HepG2 (cell line): ENCODE data around the gene DDOST. TPM values are rescaled to one million over a fixed set of nuclear protein-coding genes. Genes with fewer than 3 reads are reported as not detected.

Experiments
- ELF1 ChIP-seq: sonication (generic); formaldehyde crosslinking; IDR thresholded peaks from 2 replicates; pipeline ENCODE4 v1.4.0; 2020; ENCODE audit warnings: missing genetic modification reagents
- ELF3 ChIP-seq: IDR thresholded peaks from 2 replicates; pipeline ENCODE4 v1.6.1; 2016; ENCODE audit warnings: missing genetic modification reagents, missing compliant biosample characterization
- ETV5 ChIP-seq: IDR thresholded peaks from 2 replicates; pipeline ENCODE4 v1.6.1; 2018; ENCODE audit warnings: missing biosample characterization, missing genetic modification reagents, inconsistent platforms, borderline replicate concordance
- GTF3A ChIP-seq: sonication (generic); formaldehyde crosslinking; conservative IDR thresholded peaks from 2 replicates; pipeline ENCODE4 v1.4.0; 2020; ENCODE audit warnings: mild to moderate bottlenecking, missing genetic modification reagents
- HDAC6 ChIP-seq: fragments of 200-600 bp; sonication (generic); IDR thresholded peaks from 2 replicates; pipeline ENCODE4 v1.7.0; 2017; ENCODE audit warnings: mild to moderate bottlenecking, antibody characterized with exemption, low read length, low read depth
- HNF4A ChIP-seq: sonication (generic); formaldehyde crosslinking; IDR thresholded peaks from 2 replicates; pipeline ENCODE4 v1.4.0; 2020; ENCODE audit warnings: missing genetic modification reagents
- KAT7 ChIP-seq: IDR thresholded peaks from 2 replicates; pipeline ENCODE4 v1.6.1; 2018; ENCODE audit warnings: borderline replicate concordance, missing compliant biosample characterization
- KLF16 ChIP-seq, 2 experiments: sonication (generic) in 1 of 2; formaldehyde crosslinking in 1 of 2; IDR thresholded peaks; 2 replicates each; pipeline versions ENCODE4 v1.6.1 to v1.8.0; 2016 to 2023; ENCODE audit warnings: missing genetic modification reagents in 2 of 2, missing compliant biosample characterization in 1 of 2
- LCORL ChIP-seq, 2 experiments: fragments of 450-650 bp in 1 of 2; sonication (generic) in 1 of 2; formaldehyde crosslinking in 1 of 2; IDR thresholded peaks; 2 replicates each; pipeline versions ENCODE4 v1.5.0 to v1.6.1; 2017 to 2020; ENCODE audit warnings: antibody characterized with exemption in 1 of 2, missing genetic modification reagents in 1 of 2
- NAIF1 ChIP-seq: sonication (generic); formaldehyde crosslinking; IDR thresholded peaks from 2 replicates; pipeline ENCODE4 v1.5.0; 2020; ENCODE audit warnings: mild to moderate bottlenecking, missing genetic modification reagents, borderline replicate concordance
- SYNCRIP ChIP-seq: fragments of 200-400 bp; formaldehyde crosslinking; IDR thresholded peaks from 2 replicates; pipeline ENCODE4 v1.6.1; 2018; ENCODE audit warnings: mild to moderate bottlenecking, low read depth, low read length; ENCODE audit not compliant: insufficient read depth
- TEAD3 ChIP-seq: optimal IDR thresholded peaks from 2 replicates; pipeline ENCODE3; 2016; ENCODE audit warnings: borderline replicate concordance
- ZC3H13 ChIP-seq: sonication (generic); formaldehyde crosslinking; IDR thresholded peaks from 2 replicates; pipeline ENCODE4 v1.8.1; 2023; ENCODE audit warnings: mild to moderate bottlenecking, missing genetic modification reagents, moderate library complexity
- ZFP1 ChIP-seq: IDR thresholded peaks from 2 replicates; pipeline ENCODE4 v1.6.1; 2016
- ZFY ChIP-seq: sonication (generic); formaldehyde crosslinking; IDR thresholded peaks from 2 replicates; pipeline ENCODE4 v1.4.0; 2020; ENCODE audit warnings: missing genetic modification reagents
- ZNF124 ChIP-seq: sonication (generic); formaldehyde crosslinking; IDR thresholded peaks from 2 replicates; pipeline ENCODE4 v1.4.0; 2020; ENCODE audit warnings: missing genetic modification reagents
- ZNF335 ChIP-seq: sonication (generic); formaldehyde crosslinking; IDR thresholded peaks from 2 replicates; pipeline ENCODE4 v1.4.0; 2020; ENCODE audit warnings: missing genetic modification reagents
- ZNF616 ChIP-seq: sonication (generic); formaldehyde crosslinking; IDR thresholded peaks from 2 replicates; pipeline ENCODE4 v1.5.0; 2020; ENCODE audit warnings: low read depth, mild to moderate bottlenecking, missing genetic modification reagents
- polyA plus RNA-seq, 8 experiments: library from polyadenylated mRNA; depleted of rRNA in 3 of 8; stranded (reverse) in 7 of 8; unstranded in 1 of 8; fragments of >200 nt; fragmentation: Illumina TruSeq in 4 of 8; extraction: Trizol in 4 of 8; gene quantifications; 2 replicates each; pipeline versions ENCODE4 v1.2.1 to v1.2.3, GENCODE V29; 2011 to 2016; ENCODE audit warnings: low read depth in 4 of 8, missing spikeins in 1 of 8, mixed read lengths in 1 of 8; ENCODE audit not compliant: insufficient read depth in 1 of 8
- total RNA-seq, 5 experiments: library from RNA; depleted of rRNA; stranded (reverse); fragments of >200 nt; fragmentation: Illumina TruSeq; extraction: Trizol; gene quantifications; 2 replicates each; pipeline ENCODE4 v1.2.3, GENCODE V29; 2016; ENCODE audit warnings: low read depth in 1 of 5
- TF ChIP-seq, protein P1 (sequence below): sonication (generic); formaldehyde crosslinking; IDR thresholded peaks from 2 replicates; pipeline ENCODE4 v1.8.1; 2023; ENCODE audit warnings: mild to moderate bottlenecking, missing genetic modification reagents
- TF ChIP-seq, protein P2 (sequence below): sonication (generic); formaldehyde crosslinking; IDR thresholded peaks from 2 replicates; pipeline ENCODE4 v1.4.0; 2020; ENCODE audit warnings: missing genetic modification reagents
- TF ChIP-seq, protein P3 (sequence below): sonication (generic); formaldehyde crosslinking; IDR thresholded peaks from 2 replicates; pipeline ENCODE4 v1.4.0; 2020; ENCODE audit warnings: mild to moderate bottlenecking, missing genetic modification reagents
- TF ChIP-seq, protein P4 (sequence below): IDR thresholded peaks from 2 replicates; pipeline ENCODE4 v1.6.1; 2016; ENCODE audit warnings: mild to moderate bottlenecking, missing biosample characterization, missing genetic modification reagents
- TF ChIP-seq, protein P5 (sequence below), 2 experiments: sonication (generic) in 1 of 2; formaldehyde crosslinking in 1 of 2; IDR thresholded peaks; 2 replicates each; pipeline versions ENCODE4 v1.4.0 to v1.6.1; 2018 to 2020; ENCODE audit warnings: missing genetic modification reagents in 2 of 2, borderline replicate concordance in 1 of 2, low read depth in 1 of 2, mild to moderate bottlenecking in 1 of 2, missing biosample characterization in 1 of 2

Gene DDOST
- total and polyA plus RNA-seq, 2 of the 13 experiments (the other 11 are each of a cell fraction or from before 2014, with no cell fraction given): 335 to 494 TPM

DNA sequence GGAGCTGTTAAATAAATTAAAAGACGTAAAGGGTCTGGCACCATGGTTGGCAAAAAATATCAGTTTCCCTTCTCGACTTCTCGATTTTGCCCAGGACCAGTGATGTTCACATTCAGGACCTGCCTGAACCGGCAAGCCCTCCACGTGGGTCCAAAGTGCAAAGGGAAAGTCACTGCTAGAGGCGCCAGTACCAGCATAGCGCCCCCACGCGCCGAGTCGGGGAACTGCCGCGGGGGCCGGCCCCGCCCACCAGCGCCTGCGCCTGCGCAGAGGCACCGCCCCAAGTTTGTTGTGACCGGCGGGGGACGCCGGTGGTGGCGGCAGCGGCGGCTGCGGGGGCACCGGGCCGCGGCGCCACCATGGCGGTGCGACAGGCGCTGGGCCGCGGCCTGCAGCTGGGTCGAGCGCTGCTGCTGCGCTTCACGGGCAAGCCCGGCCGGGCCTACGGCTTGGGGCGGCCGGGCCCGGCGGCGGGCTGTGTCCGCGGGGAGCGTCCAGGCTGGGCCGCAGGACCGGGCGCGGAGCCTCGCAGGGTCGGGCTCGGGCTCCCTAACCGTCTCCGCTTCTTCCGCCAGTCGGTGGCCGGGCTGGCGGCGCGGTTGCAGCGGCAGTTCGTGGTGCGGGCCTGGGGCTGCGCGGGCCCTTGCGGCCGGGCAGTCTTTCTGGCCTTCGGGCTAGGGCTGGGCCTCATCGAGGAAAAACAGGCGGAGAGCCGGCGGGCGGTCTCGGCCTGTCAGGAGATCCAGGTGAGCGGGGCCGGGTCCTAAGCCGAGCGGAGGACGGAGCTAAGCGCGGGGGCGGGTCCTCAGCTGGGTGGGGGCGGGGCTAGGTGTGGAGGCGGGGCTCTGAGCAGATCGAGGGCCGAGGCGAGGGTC is 27.7 kb downstream of the DDOST start, which contains the start of gene PINK1 (continued):
- no peak for TF ChIP-seq LCORL (IDR thresholded peaks at IDR 0.05)
- no peak for TF ChIP-seq LCORL (CRISPR knock-in tag; IDR thresholded peaks at IDR 0.05)
- TF ChIP-seq HDAC6: no peak
- peak; percentile 55 for TF ChIP-seq TEAD3
- TF ChIP-seq ZC3H13 (CRISPR knock-in tag): 0 out of 2 replicates have a peak, but pooled peaks have one; percentile 47
- no peak for TF ChIP-seq ZFP1 (CRISPR knock-in tag)
- no peak for TF ChIP-seq GTF3A
- TF ChIP-seq, protein P1, sequence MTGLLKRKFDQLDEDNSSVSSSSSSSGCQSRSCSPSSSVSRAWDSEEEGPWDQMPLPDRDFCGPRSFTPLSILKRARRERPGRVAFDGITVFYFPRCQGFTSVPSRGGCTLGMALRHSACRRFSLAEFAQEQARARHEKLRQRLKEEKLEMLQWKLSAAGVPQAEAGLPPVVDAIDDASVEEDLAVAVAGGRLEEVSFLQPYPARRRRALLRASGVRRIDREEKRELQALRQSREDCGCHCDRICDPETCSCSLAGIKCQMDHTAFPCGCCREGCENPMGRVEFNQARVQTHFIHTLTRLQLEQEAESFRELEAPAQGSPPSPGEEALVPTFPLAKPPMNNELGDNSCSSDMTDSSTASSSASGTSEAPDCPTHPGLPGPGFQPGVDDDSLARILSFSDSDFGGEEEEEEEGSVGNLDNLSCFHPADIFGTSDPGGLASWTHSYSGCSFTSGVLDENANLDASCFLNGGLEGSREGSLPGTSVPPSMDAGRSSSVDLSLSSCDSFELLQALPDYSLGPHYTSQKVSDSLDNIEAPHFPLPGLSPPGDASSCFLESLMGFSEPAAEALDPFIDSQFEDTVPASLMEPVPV: no peak
- TF ChIP-seq, protein P2, sequence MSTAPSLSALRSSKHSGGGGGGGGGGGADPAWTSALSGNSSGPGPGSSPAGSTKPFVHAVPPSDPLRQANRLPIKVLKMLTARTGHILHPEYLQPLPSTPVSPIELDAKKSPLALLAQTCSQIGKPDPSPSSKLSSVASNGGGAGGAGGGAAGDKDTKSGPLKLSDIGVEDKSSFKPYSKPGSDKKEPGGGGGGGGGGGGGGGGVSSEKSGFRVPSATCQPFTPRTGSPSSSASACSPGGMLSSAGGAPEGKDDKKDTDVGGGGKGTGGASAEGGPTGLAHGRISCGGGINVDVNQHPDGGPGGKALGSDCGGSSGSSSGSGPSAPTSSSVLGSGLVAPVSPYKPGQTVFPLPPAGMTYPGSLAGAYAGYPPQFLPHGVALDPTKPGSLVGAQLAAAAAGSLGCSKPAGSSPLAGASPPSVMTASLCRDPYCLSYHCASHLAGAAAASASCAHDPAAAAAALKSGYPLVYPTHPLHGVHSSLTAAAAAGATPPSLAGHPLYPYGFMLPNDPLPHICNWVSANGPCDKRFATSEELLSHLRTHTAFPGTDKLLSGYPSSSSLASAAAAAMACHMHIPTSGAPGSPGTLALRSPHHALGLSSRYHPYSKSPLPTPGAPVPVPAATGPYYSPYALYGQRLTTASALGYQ: no peak
- TF ChIP-seq, protein P3, sequence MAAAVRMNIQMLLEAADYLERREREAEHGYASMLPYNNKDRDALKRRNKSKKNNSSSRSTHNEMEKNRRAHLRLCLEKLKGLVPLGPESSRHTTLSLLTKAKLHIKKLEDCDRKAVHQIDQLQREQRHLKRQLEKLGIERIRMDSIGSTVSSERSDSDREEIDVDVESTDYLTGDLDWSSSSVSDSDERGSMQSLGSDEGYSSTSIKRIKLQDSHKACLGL (CRISPR knock-in tag): peak; percentile 37; the same call in 1 of the 2 replicates
- TF ChIP-seq, protein P4, sequence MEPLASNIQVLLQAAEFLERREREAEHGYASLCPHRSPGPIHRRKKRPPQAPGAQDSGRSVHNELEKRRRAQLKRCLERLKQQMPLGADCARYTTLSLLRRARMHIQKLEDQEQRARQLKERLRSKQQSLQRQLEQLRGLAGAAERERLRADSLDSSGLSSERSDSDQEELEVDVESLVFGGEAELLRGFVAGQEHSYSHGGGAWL: peak; percentile 46; the same call in 1 of the 2 replicates
- TF ChIP-seq ZNF335 (CRISPR knock-in tag): 0 out of 2 replicates have a peak, but pooled peaks have one; percentile 52
- TF ChIP-seq SYNCRIP: no peak
- TF ChIP-seq ZFY (CRISPR knock-in tag): peak; percentile 91
- peak; percentile 14; the same call in 1 of the 2 replicates for TF ChIP-seq ETV5 (CRISPR knock-in tag)
- peak; percentile 96 for TF ChIP-seq HNF4A (CRISPR knock-in tag)
- TF ChIP-seq ELF1: peak; percentile 44
- TF ChIP-seq ZNF124 (CRISPR knock-in tag): 0 out of 2 replicates have a peak, but pooled peaks have one; percentile 62
- TF ChIP-seq KLF16 (CRISPR knock-in tag; IDR thresholded peaks at IDR 0.05): peak in 1 of 2 experiments; percentile 46; a peak in 1 of 4 replicates
- TF ChIP-seq, protein P5, sequence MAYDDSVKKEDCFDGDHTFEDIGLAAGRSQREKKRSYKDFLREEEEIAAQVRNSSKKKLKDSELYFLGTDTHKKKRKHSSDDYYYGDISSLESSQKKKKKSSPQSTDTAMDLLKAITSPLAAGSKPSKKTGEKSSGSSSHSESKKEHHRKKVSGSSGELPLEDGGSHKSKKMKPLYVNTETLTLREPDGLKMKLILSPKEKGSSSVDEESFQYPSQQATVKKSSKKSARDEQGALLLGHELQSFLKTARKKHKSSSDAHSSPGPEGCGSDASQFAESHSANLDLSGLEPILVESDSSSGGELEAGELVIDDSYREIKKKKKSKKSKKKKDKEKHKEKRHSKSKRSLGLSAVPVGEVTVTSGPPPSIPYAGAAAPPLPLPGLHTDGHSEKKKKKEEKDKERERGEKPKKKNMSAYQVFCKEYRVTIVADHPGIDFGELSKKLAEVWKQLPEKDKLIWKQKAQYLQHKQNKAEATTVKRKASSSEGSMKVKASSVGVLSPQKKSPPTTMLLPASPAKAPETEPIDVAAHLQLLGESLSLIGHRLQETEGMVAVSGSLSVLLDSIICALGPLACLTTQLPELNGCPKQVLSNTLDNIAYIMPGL (CRISPR knock-in tag; IDR thresholded peaks at IDR 0.05; ENCODE audit: borderline replicate concordance in 1 of 2, low read depth in 1 of 2): peak; percentile 69 to 81; a peak in 2 of 4 replicates
- TF ChIP-seq NAIF1: no peak
- 0 out of 2 replicates have a peak, but pooled peaks have one; percentile 58 for TF ChIP-seq ZNF616 (CRISPR knock-in tag)
- TF ChIP-seq KAT7 (CRISPR knock-in tag): no peak; the same call in 1 of the 2 replicates
- TF ChIP-seq ELF3 (CRISPR knock-in tag): peak; percentile 76
